K562 (cell line): ENCODE results near the gene STING1. TPM values are rescaled to one million over a fixed set of nuclear protein-coding genes. Genes with fewer than 3 reads are reported as not detected.

ENCODE experiments used
- ATAC-seq: fragments of 200-7000 bp; cut with Tn5 transposase; 3 replicates; pipeline ENCODE4 v1.9.1; 2020; ENCODE audit warnings: moderate library complexity
- BruUV-seq: library from RNA; stranded (reverse); fragments of 400-500 nt; replicated peaks from 2 replicates; lab custom pipeline; 2021; lab: Mats Ljungman, UMichigan
- CTCF ChIA-PET: fragments of 300-600 bp; formaldehyde crosslinking; extraction: SDS; loops from one replicate; lab custom pipeline; 2021; ENCODE audit warnings: low intra/inter-chr PET ratio; lab: Yijun Ruan, JAX
- POLR2A ChIA-PET: fragments of 300-600, 350-650 bp; sonication (Branson Sonifier 250); formaldehyde crosslinking; extraction: SDS; loops from one replicate; lab custom pipeline; 2021; ENCODE audit warnings: antibody characterized with exemption, inconsistent platforms; lab: Yijun Ruan, JAX
- DNase-seq, 4 experiments: peaks; one replicate each; pipeline versions ENCODE4 v3.0.0 to v3.0.0-alpha.2; 2011 to 2018; ENCODE audit warnings: low spot score in 3 of 4, mixed read lengths in 3 of 4; ENCODE audit errors: extremely low read depth in 1 of 4
- FAIRE-seq: peaks from 2 replicates; lab custom pipeline; 2011; peaks lifted over from hg19 to GRCh38; lab: Jason Lieb, UNC
- H2AFZ ChIP-seq: 2 replicates; pipeline ENCODE4 v1.6.0; 2011; ENCODE audit warnings: low read depth, low read length, control low read depth, inconsistent platforms
- H3K27ac ChIP-seq: fragments of 200-600 bp; 3 replicates; pipeline ENCODE4 v1.8.0; 2011; ENCODE audit warnings: low read depth, mild to moderate bottlenecking, control low read depth, inconsistent platforms, low read length, moderate library complexity, mixed read lengths; ENCODE audit errors: extremely low read depth
- H3K27me3 ChIP-seq, 2 experiments: fragments of 300-600 bp in 1 of 2; 2 replicates in 1 of 2; 3 replicates in 1 of 2; pipeline versions ENCODE4 v1.6.0 to v1.8.0; 2011; ENCODE audit warnings: inconsistent platforms in 2 of 2, low read length in 2 of 2, mild to moderate bottlenecking in 1 of 2, mixed read lengths in 1 of 2, moderate library complexity in 1 of 2; ENCODE audit not compliant: control insufficient read depth in 2 of 2, insufficient read depth in 2 of 2
- H3K36me3 ChIP-seq: fragments of 300-600 bp; 3 replicates; pipeline ENCODE4 v1.8.0; 2011; ENCODE audit warnings: mild to moderate bottlenecking, low read length, inconsistent platforms; ENCODE audit not compliant: control insufficient read depth, insufficient read depth
- H3K4me1 ChIP-seq, 2 experiments: fragments of 200-600 bp in 1 of 2; replicated peaks in 1 of 2; 2 replicates in 1 of 2; 3 replicates in 1 of 2; pipeline versions ENCODE4 v1.5.1 to v1.8.0; 2011; ENCODE audit warnings: inconsistent platforms in 2 of 2, low read length in 2 of 2, mild to moderate bottlenecking in 1 of 2, mixed read lengths in 1 of 2, moderate library complexity in 1 of 2; ENCODE audit not compliant: control insufficient read depth in 2 of 2, insufficient read depth in 2 of 2
- H3K4me2 ChIP-seq: 2 replicates; pipeline ENCODE4 v1.6.1; 2011; ENCODE audit warnings: low read length, control low read depth, inconsistent platforms, mixed read lengths; ENCODE audit not compliant: insufficient read depth
- H3K4me3 ChIP-seq: fragments of 200-600 bp; sonication (generic), shearing (Covaris generic); 2 replicates; pipeline ENCODE4 v1.5.1; 2016; ENCODE audit warnings: control low read depth, inconsistent platforms
- H3K79me2 ChIP-seq: fragments of 200-600 bp; 3 replicates; pipeline ENCODE4 v1.8.0; 2011; ENCODE audit warnings: low read length, inconsistent platforms; ENCODE audit not compliant: control insufficient read depth, insufficient read depth
- H3K9ac ChIP-seq, 2 experiments: 2 replicates each; pipeline versions ENCODE4 v1.6.0 to v1.6.1; 2011; ENCODE audit warnings: low read depth in 2 of 2, low read length in 2 of 2, control low read depth in 1 of 2, inconsistent platforms in 1 of 2, mild to moderate bottlenecking in 1 of 2, mixed read lengths in 1 of 2; ENCODE audit not compliant: insufficient read depth in 1 of 2
- H3K9me1 ChIP-seq: one replicate; pipeline ENCODE4 v1.6.0; 2011; ENCODE audit warnings: inconsistent platforms, mild to moderate bottlenecking, low read length, moderate library complexity; ENCODE audit not compliant: control insufficient read depth, insufficient read depth
- H3K9me3 ChIP-seq: replicated peaks from 2 replicates; pipeline ENCODE4 v1.5.1; 2011; ENCODE audit warnings: low read depth, low read length, inconsistent platforms; ENCODE audit not compliant: control insufficient read depth, insufficient read depth
- H4K20me1 ChIP-seq: replicated peaks from 2 replicates; pipeline ENCODE4 v1.6.1; 2011; ENCODE audit warnings: low read length, inconsistent platforms, mixed read lengths; ENCODE audit not compliant: control insufficient read depth, insufficient read depth
- CHD1 ChIP-seq: fragments of 200-600 bp; sonication (generic); IDR thresholded peaks from one replicate; pipeline ENCODE4 v1.6.1; 2012; ENCODE audit warnings: mild to moderate bottlenecking, moderate library complexity, low read length, inconsistent platforms
- ELF4 ChIP-seq: fragments of 450-650 bp; formaldehyde crosslinking; IDR thresholded peaks from 2 replicates; pipeline ENCODE4 v1.4.0; 2022; ENCODE audit warnings: missing genetic modification characterization
- GMEB1 ChIP-seq: fragments of 250-450 bp; sonication (Bioruptor Pico); IDR thresholded peaks from 2 replicates; pipeline ENCODE4 v1.4.0; 2020; ENCODE audit warnings: mild to moderate bottlenecking
- HDAC8 ChIP-seq: fragments of 450-650 bp; IDR thresholded peaks from 2 replicates; pipeline ENCODE4 v1.6.1; 2016; ENCODE audit warnings: mild to moderate bottlenecking, missing genetic modification characterization, moderate library complexity, missing compliant biosample characterization
- ILK ChIP-seq: fragments of 450-650 bp; IDR thresholded peaks from 2 replicates; pipeline ENCODE4 v1.6.1; 2016; ENCODE audit warnings: missing genetic modification characterization, low read depth, mild to moderate bottlenecking, missing compliant biosample characterization, moderate library complexity, borderline replicate concordance
- LARP7 ChIP-seq: fragments of 450-650 bp; IDR thresholded peaks from 2 replicates; pipeline ENCODE4 v1.6.1; 2016
- MCM7 ChIP-seq, 2 experiments: fragments of 450-650 bp; IDR thresholded peaks; 2 replicates each; pipeline ENCODE4 v1.6.1; 2016 to 2018
- NR1H2 ChIP-seq: sonication (generic); formaldehyde crosslinking; IDR thresholded peaks from 2 replicates; pipeline ENCODE4 v1.4.0; 2020; ENCODE audit warnings: mild to moderate bottlenecking, missing genetic modification reagents
- NR2C2 ChIP-seq, 2 experiments: fragments of 200-800 bp in 1 of 2; sonication (Bioruptor generic) in 1 of 2; sonication (generic) in 1 of 2; formaldehyde crosslinking in 1 of 2; IDR thresholded peaks; 2 replicates each; pipeline versions ENCODE4 v1.6.1 to v1.8.0; 2016 to 2022; ENCODE audit warnings: mild to moderate bottlenecking in 1 of 2, missing compliant biosample characterization in 1 of 2, missing genetic modification characterization in 1 of 2, missing genetic modification reagents in 1 of 2
- ZNF239 ChIP-seq: fragments of 250-450 bp; sonication (Bioruptor Pico); IDR thresholded peaks from 2 replicates; pipeline ENCODE4 v1.4.0; 2020; ENCODE audit warnings: mild to moderate bottlenecking
- ZNF699 ChIP-seq: fragments of 250-450 bp; sonication (Bioruptor Pico); IDR thresholded peaks from 2 replicates; pipeline ENCODE4 v1.8.0; 2021; ENCODE audit warnings: mild to moderate bottlenecking, moderate library complexity; ENCODE audit not compliant: insufficient replicate concordance
- WGBS: fragments of 100-300 bp; shearing (Covaris generic); methylation state at CpG from one replicate; pipeline ENCODE4 v1.1.6; 2016; ENCODE audit warnings: low coverage, mixed read lengths; ENCODE audit not compliant: insufficient coverage; ENCODE audit errors: missing lambda C conversion rate; 5-methylcytosine and 5-hydroxymethylcytosine counted together
- in situ Hi-C: fragments of 300-500 bp; cut with MboI; formaldehyde crosslinking; loops from 4 replicates; pipeline ENCODE4 v1.15.0; 2018; ENCODE audit warnings: inconsistent platforms, mixed read lengths
- intact Hi-C: fragments of 100-400 bp; cut with micrococcal nuclease; formaldehyde crosslinking; loops from 2 replicates; pipeline ENCODE4 v1.14.2; 2022
- polyA plus RNA-seq, 8 experiments: library from polyadenylated mRNA; depleted of rRNA in 4 of 8; stranded (reverse) in 5 of 8; unstranded in 3 of 8; fragments of >200 nt; fragmentation: Nextera tagmentation in 2 of 8; fragmentation: Illumina TruSeq in 1 of 8; extraction: Ambion mirVana in 2 of 8; extraction: Trizol in 1 of 8; gene quantifications; 2 replicates each; pipeline versions ENCODE4 v1.2.1 to v1.2.3, GENCODE V29; 2011 to 2014; ENCODE audit warnings: inconsistent platforms in 1 of 8, missing spikeins in 1 of 8
- total RNA-seq, 7 experiments: library from RNA; depleted of rRNA in 6 of 7; stranded (reverse); fragments of >200 nt in 6 of 7; fragmentation: Illumina TruSeq in 2 of 7; extraction: Trizol in 2 of 7; gene quantifications; 2 replicates each; pipeline versions ENCODE4 v1.2.1 to v1.2.3, GENCODE V29; 2011 to 2021; ENCODE audit warnings: low replicate concordance in 1 of 7

STING1 gene
- total and polyA plus RNA-seq, 9 of the 15 experiments (the other 6 are each of a cell fraction or from before 2014, with no cell fraction given) = 20.8 to 69.1 (median 44.7) TPM

- Histone ChIP-seq H3K9me3 (no peaks in the 10 kb centered on the region), H2AFZ (0 out of 2 replicates have a peak overlapping the region, but pooled peaks have one; percentile 51), H3K79me2 (no peaks in the 10 kb centered on the region), H3K27me3 (no peaks in the 10 kb centered on the region), H3K9me1 (no peaks in the 10 kb centered on the region), H4K20me1 (no peaks in the 10 kb centered on the region), H3K4me1 (peaks cover 0 to 7% of the 10 kb centered on the region in 2 experiments; a peak in 2 of 5 replicates), H3K36me3 (no peaks in the 10 kb centered on the region), H3K4me2 (no peak overlapping the region), H3K9ac (peak overlapping the region in 1 of 2 experiments; percentile 53; a peak in 1 of 4 replicates), H3K4me3 (no peak overlapping the region), H3K27ac (no peak overlapping the region)
- DNase-seq = no peak
- no peak for FAIRE-seq
- no peak for ATAC-seq
- in situ Hi-C loops = no loop called here
- intact Hi-C loops = no loop called here
- TF ChIP-seq ZNF699 (CRISPR knock-in tag) = no peak
- no peak for TF ChIP-seq NR2C2 (CRISPR knock-in tag; IDR thresholded peaks at IDR 0.05)
- no peak for TF ChIP-seq NR2C2 (tag; IDR thresholded peaks at IDR 0.05)
- no peak for TF ChIP-seq LARP7
- TF ChIP-seq HDAC8 (tag) = no peak
- no peak for TF ChIP-seq CHD1
- TF ChIP-seq ILK (tag) = no peak
- no peak for TF ChIP-seq MCM7 (IDR thresholded peaks at IDR 0.05)
- no peak for TF ChIP-seq ZNF239
- no peak for TF ChIP-seq NR1H2
- TF ChIP-seq GMEB1 (CRISPR knock-in tag) = no peak
- no peak for TF ChIP-seq ELF4 (CRISPR knock-in tag)
- WGBS = 29% methylated on average over 1 of the region's 1 CpG
- CTCF ChIA-PET = no interaction called here
- BruUV-seq = no TSS peak
- POLR2A ChIA-PET = no interaction called here
Observed at GRCh38 chr5:139460455-139460854, 22.1 kb downstream of the STING1 start.
